GM21717 (cell line): ENCODE results near the gene CLSTN2.

Source experiments
- ATAC-seq: cut with Tn5 transposase; IDR thresholded peaks from one replicate; pipeline ENCODE4 v1.9.1; 2021; ENCODE audit warnings: mild to moderate bottlenecking, moderate library complexity; ENCODE audit not compliant: unreplicated experiment

CLSTN2 gene

DNA sequence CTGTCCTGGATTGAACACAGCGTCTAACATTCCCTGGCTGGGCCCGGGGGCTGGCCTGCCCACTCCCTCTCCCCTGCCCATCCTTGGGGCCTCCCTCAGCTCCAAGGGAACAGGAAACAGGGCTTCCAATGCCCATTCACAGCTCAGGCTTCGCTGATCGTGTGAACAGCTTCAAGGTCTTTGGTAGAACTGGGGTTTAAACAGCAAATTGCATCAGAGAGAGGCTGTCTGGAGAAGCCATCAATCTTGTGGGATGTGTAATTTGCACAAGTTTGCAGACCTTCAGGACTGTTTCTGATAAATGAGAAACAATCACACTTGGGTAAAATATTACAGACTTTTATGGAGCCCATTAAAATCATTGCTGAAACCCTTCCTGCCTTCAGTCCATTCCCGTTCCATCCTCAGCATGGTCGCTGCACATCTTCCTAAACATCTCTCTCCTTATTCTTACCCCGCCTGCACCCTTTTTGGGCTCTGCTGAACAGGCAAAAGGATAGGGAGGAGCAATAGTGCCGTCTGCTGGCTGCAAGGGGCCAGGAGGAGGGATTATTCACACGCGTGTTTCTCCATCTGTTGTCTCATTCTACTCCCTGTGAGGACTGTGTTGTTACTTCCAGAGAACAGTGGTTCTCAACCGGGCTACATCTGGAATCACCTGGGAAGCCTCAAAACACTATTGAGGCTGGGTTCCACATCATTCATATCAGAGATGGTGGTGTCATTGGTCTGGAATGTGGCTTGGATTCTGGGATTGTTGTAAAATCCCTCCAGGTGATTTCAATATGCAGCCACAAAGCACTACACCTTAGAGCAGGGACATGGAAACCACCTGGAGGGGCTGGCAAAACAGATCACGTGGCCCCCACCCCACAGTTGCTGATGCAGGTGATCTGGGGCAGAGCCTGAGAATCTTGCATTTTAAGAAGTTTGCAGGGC is 116.3 kb downstream of the CLSTN2 start:
- no peak for ATAC-seq

DNA sequence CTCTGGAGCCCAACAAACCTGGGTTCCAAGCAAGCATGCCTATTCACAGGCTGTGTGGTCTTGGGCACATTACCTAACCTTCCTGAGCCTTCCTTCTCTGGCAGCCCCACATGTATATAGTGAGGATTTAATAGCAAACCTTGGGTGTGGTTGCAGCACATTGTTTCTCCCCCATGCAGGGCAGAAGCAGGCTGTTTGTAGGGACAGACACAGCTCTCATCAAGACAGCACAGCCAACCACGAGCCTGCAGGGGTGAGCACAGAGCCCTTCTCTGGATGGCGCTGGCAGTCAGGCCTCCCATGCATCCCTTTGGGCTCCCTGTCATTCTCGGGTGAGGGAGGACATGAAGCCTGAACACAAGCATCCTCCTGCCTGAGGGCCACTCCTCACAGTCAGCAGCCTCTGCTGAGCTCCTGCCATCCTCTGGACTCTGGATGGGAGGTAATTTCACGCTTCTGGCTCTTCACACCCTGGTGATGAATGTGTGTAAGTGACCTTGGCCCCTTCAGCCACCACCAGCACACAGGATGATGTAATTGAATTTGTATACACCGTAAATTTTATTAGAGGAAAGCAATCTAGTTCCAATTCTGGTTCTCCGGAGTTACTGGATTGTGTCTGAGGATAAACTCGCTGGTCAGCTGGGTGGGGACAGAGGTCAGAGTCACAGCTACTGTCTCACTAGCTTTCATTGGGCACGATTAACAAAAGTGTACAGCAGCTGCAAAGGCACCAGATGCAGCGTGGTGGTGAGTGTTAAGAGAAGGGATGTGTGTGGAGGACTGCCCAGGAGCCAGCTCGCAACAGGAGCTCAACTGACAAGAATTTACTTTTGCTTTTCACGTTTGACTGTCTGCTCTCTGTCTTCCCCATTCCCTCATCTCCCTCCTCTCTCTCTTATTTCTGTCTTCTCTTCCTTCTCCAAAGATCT is 118.1 kb downstream of the CLSTN2 start:
- ATAC-seq = no peak

DNA sequence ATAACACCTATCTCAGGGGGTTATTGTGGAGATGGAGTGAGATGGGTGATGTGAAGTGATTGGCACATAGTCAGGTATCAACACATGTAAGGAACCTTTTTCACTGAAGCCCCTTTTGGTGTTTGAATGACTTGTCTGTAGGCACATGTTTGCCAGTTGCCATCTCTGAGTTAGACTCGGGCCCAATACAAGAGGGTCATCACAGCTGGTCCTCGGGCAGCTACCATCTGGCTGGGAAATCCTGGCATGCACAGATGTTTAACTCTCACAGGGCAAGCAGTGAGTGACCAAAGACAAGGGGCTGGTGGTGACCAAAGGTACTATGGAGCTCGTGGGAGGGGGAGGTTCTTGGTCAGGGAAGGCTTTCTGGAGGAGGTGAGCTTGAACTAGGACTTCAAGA is 118.8 kb downstream of the CLSTN2 start:
- ATAC-seq = no peak

DNA sequence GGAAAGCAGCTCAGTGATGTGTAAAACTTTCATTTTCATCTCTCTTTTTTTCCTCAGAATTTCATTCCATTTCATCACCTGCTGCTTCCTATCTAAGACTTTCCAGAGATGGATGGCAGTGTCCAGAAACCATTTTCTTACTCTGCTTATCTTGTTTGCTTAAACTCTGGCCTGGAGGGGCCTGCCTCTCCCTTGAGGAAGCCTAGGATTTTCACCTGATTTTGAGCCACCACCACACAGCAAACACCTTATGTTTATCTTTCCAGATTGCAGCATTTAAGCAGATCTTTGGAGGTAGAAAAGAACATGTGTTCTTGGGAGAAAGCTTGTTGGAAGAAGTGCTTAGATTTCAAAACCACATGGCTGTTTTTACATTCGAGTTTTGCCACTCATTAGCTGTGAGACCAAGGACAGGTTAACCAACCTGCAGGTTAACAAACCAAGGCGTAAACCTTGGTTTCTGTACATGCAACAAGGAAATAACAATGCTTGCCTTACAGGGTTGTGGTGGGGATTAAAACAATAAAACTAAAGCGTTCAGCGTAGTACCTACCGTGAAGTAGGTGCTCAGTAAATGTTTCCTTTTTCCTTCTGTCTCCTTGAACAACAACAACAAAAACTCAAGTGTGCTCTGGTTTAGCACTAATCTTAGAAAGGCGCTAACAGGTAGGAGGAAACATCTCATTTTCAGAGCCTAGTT is 120.3 kb downstream of the CLSTN2 start:
- no peak for ATAC-seq

DNA sequence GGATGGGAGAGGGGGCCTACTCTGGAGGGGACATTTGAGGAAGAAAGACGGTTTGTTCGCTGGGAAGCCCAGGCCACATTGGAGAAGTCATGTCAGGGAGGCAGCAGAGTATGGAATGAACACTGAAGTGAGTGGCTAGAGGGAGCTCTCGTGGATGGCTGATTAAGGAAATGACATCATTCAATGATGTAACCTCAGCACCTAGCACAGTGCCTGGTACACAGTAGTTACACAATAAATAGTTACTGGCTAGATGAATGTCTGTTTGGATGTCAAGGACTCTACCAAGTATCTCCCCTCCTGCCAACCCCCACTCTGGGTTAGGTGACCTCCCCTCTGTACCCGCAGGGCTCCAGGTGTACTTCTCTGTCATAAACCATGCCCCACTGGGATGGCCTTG is 121.1 kb downstream of the CLSTN2 start:
- ATAC-seq = no peak

DNA sequence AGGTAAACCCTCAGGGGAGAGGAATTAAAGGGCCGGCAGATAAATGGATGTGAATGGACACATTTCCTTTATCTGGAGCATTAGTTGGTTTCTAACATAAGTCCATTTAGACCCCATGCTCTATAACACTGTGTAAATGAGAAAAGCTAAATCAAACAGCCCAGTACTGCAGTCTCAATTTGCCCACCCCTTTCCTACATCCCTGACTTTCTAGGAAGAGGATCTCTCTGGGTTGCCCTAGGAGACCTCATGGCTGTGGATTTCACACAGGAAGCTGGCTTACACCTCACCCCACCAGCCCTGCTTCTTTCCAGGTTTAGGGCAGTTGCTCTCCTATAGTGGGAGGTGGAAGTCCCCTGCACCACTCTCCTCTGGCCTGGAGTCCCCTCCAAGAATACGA is 126.2 kb downstream of the CLSTN2 start:
- no peak for ATAC-seq

DNA sequence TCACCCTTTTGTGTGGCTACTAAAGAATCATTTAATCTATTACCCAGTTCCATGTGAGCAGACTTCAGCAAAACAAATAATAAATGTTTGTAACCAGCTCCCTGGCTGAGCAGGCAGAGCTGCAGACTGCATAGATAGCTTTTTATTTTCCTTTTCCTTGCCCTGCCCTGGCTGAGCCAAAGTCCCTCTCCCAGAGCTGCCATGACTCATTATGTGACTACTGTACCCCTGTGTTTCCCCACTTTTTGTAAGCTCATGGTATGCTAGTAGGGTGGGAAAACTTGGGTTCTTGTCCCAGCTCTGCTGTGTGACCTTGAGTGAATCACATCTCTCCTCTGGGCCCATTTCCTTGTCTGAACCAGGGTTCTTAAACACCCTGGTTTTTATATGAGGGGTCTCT is 127.5 kb downstream of the CLSTN2 start:
- ATAC-seq = no peak

DNA sequence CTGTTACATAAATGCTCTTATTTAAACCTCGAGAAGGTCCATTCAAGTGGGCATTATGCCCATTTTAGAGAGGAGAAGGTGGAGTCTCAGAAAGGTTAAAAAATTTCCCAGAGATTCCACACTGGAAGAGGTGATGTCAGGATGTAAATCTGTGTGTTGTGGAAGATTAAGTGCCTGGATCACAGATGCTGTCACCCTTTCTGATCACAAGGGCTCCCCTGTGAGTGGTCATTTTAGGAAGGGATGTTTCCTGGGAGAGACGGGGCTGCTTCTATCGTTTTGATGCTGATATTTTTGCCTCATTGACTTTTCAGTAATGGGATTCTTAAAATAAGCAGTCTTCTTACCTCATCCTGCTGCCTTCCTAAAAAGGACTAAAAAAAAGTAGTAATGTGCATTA is 132.5 kb downstream of the CLSTN2 start:
- no peak for ATAC-seq

DNA sequence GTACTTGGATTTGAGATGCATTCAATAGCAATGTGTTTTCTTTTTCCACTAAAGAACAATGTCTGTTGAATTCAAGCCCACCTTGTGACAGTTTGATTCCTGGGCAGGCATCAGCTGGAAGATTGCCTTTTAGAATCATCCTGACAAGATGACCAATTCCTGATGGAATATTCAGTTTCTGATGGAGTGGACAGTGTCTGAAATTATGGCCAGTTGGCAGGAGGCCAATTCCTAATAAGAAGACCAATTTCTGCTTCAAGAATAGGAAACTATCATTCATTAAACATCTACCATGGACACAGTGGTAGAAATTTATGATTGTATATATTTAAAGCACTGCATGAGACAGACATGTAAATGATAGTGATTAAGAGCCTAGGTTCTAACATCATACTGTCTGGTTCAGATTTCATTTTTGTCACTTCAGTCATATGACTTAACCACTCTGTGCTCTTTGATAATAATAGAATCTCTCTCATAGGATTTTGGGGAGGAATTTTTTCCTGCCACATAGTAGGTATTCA is 133.6 kb downstream of the CLSTN2 start:
- ATAC-seq = no peak

DNA sequence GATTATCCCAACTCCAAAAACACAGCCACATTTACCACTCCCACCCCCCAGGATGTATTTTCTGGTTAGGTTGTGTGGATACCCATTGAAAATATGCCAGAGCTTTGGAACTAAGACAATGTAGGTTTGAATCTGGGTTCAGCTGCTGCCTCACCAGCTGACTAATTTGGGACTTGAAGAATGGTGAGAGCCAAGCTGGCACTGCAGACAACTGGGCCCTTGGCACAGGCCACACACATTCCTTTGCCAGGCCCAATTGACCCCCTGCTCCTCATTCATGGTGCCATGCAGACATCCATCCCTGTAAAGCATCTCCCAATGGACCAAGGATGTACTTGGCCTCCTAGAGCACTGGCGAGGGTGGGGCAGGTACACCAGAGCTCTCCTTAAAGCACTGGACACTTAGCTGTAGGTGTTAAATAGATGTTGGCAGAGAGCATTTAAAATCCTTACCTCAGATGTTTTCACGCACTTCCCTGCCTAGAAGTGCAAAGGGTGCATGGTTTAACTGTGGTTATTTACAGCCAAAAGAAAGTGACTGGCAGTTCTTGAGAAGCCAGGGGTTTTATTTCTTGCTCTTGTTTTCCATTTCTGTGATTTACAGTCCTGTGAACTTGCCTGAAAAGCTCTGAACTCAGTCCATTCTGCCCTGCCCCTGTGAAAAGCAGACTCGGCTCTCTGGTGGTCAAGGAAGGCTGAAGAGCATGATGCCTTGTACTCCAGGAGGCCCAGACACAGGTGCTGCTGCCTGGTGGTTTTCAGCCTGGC is 138.5 kb downstream of the CLSTN2 start:
- ATAC-seq = no peak

DNA sequence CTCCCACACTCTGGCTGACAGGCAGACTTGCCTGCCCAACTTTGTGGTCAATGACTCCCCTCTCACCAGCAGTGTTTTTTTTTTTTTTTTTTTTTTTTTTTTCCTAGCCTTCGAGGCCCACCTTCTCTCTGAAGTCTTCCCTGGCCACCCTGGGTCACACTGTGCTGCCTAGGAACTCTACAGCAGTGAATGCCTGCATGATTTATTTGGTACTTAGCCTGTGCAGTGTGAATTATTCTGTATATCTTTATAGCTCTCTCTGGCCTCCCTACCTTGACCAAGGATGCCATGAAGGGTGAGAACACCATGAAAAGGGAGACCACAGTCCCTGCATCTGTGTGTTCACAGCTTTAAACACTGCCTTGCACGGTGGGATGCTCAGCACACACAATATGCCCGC is 141.6 kb downstream of the CLSTN2 start:
- no peak for ATAC-seq

DNA sequence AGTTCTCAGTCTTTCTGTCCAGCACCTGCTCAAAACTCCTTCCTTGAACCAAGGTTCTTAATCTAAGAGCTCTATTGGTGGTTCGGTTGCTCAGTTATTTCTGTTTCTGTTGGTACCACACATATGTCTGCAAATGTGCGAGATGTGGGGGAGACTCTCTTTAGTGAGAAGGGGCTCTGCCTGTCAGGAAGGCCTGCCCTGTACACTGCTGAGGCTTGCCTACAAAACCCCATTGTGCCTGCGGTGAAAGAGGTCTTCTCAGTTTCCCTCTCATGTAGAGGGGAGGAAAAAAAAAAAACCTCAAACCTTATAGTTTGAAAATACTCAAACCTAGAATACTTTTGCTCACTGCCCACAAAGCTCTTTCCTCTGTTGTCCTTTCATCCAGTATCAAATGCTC is 142.4 kb downstream of the CLSTN2 start:
- ATAC-seq = no peak

DNA sequence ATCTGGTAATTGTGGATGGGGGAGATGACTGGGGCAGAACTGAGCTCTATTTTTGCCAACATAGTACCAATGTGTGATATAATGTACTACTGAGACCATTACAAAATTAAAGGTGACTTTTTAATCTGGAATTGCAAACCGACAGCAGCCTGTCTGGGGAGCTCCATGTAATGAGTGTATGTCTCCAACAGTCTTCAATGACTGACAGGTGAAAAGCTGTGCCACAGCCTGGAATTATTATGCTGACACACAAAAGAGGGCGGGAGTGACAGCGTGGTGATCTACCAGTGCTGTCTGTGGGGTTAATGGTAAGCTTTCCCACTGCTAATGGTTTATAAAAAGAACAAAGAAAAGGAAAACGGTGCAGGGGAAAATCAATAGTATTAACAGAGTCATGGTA is 143.4 kb downstream of the CLSTN2 start:
- ATAC-seq = no peak

DNA sequence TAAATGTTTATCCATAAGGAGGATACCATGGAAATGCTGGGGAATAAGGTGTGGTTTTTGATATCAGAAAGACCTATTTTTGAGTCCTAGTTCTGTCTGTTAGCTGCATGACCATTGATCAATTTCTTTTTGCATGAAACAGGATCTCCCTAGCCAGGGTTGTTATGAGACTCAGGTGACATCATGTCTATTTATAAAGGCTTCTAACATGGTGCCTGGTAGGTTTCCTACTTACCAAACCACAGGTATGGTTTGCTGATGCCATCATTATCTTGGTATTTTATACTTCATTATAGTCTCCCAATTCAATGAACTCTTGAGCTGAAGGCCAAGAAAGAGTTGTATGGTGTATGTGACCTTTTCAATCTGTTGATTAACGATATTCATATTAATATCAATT is 144.0 kb downstream of the CLSTN2 start:
- no peak for ATAC-seq

DNA sequence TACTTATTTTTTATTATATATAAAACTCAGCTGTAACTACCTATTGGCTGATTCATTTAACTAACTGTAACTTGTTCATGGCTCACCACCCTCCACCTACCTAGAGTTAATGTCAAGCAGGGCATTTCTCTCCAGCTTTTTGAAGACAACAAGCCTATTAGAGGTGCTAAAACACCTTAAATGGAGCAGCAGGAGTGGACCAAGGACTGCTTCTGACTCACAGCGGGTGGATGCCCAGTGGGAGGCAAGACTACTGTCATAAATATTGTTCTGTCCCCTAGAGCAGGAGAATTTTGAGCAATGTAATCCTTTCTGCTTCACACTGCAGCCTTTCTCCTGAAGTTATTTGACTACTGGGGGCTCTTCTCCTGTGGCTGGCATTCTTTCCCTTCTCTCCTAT is 146.9 kb downstream of the CLSTN2 start:
- no peak for ATAC-seq

DNA sequence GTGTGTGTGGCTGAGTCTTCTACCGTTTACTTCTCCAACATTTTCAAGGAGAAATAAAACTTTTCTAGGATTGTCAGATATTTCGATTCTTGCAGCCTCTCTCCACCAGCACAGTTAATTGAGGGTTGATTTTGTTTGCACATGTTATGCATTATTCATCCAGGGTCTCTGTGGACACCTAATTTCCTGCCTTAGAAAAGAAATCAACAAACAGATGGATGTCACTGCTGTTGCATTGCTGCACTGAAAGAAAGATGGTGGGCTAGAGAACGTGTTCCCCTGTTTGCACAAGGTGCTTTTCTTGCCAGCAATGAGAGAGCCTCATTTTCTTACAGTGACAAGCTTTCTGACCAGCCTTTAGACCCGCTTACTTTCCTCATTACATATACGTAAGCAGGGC is 150.0 kb downstream of the CLSTN2 start:
- ATAC-seq = no peak

DNA sequence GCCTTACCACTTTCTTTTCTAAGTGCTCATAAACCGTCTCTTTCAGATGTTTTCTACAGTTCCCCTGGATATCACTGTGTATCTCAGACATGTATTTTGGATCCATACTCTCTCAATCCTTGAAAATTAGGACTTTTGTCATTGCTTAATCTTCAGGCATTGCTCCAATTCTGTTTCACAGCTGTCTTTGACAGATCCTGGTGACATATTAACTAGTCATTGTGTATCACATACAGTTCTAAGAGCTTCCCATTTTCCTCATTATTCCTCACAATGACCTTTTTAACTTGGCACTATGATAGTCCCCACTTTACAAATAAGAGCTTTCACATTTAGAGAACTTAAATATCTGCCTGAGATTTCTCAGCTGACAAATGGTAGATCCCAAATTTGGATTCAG is 151.7 kb downstream of the CLSTN2 start:
- no peak for ATAC-seq

DNA sequence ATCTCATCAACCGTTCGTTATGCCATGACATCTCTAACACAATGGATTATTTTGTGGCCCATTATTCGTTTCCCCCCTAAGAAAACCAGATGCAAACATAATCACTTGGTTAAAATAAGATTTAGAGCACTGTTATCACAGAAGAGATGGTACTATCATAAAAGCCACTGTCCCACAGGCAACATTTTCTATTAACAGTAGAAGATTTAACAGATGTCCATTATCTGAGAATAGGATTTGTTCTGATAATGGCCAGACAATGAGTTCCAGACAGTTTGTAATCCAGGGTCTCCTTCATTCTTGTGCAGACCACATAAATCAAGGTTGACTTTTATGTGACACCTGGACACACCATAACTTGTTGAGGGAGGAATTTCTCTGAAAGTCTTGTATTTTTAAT is 153.1 kb downstream of the CLSTN2 start:
- ATAC-seq = no peak

DNA sequence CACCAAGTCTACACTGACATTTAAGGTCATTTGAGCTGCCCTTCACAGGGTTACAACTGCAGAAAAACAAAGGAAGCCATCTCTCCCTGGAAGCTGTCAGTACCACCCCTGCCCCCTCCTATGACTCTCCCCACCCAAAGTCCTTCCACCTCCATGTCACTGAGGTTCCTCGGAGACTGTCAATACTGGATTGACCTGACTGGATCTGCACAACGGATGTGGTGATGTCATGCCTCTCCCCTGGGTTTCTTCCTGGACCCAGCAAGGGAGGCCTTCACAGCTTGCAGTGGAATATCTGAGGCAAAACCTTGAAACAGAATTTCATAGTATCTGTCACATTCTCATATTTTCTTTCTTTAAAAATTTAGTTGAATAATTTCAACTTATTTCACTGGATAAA is 153.5 kb downstream of the CLSTN2 start:
- no peak for ATAC-seq

DNA sequence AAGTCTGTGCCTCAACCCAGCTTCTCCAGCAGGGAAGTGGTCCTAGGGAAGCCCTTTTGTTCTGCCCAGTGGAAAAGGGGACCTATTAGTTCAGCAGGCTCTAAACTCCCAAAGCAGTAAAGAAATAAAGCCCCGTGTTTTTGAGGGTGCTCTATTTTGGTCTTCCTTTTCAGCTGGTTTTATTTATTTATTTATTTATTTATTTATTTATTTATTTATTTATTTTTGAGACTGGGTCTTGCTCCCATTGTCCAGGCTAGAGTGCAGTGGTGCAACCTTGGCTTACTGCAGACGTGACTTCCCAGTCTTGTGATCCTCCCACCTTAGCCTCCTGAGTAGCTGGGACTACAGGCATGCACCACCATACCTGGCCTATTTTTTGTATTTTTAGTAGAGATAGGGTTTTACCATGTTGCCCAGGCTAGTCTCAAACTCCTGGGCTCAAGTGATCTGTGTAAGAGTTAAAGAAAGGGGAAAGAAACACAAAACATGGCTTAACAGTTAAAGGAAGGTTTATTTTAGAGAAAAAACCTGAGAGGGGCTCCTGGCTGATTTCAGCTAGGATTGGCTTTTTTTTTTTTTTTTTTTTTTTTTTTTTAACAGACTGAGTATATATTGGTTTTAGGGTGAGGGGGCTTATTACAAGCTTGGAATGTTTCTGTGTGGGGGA is 154.6 kb downstream of the CLSTN2 start:
- no peak for ATAC-seq
